H1 (cell line): Measurements from ENCODE around the gene FBXL16. TPM values are rescaled to one million over a fixed set of nuclear protein-coding genes. Genes with fewer than 3 reads are reported as not detected.

Experiments
- RAD21 ChIP-seq, 2 experiments: IDR thresholded peaks in 1 of 2; conservative IDR thresholded peaks in 1 of 2; 2 replicates each; pipeline ENCODE4 v1.6.1; 2011; ENCODE audit warnings: low read depth in 2 of 2, low read length in 2 of 2, improper control_type of control experiment in 1 of 2, inconsistent platforms in 1 of 2, mild to moderate bottlenecking in 1 of 2, moderate library complexity in 1 of 2
- RNF2 ChIP-seq: fragments of 200-900, 300-1000 bp; sonication (generic); IDR thresholded peaks from 2 replicates; pipeline ENCODE4 v1.7.1; 2016; ENCODE audit warnings: borderline replicate concordance, low read depth, mild to moderate bottlenecking, antibody characterized with exemption, low read length; ENCODE audit not compliant: poor library complexity, severe bottlenecking; ENCODE audit errors: missing control alignments
- SIRT6 ChIP-seq: IDR thresholded peaks from one replicate; pipeline ENCODE4 v1.7.1; 2012; ENCODE audit warnings: low read length, inconsistent platforms
- SP4 ChIP-seq: IDR thresholded peaks from 2 replicates; pipeline ENCODE4 v1.6.1; 2012; ENCODE audit warnings: low read length, inconsistent platforms
- YY1 ChIP-seq: IDR thresholded peaks from 2 replicates; pipeline ENCODE4 v1.6.1; 2011; ENCODE audit warnings: low read depth, mild to moderate bottlenecking, low read length
- polyA plus RNA-seq, 7 experiments: library from polyadenylated mRNA; depleted of rRNA in 3 of 7; stranded (reverse) in 5 of 7; unstranded in 2 of 7; fragments of >200 nt in 5 of 7; fragments of 200-250 nt in 2 of 7; gene quantifications; 1 replicate in 5 of 7; 2 replicates in 1 of 7; 4 replicates in 1 of 7; pipeline versions ENCODE4 v1.2.1 to v1.2.3, GENCODE V29; 2011 to 2013; ENCODE audit warnings: missing spikeins in 2 of 7, mixed read lengths in 2 of 7
- total RNA-seq: library from RNA; stranded (reverse); fragmentation: NEBNext Ultra II Directional; extraction: Animal tissue kit (Norgen Biotek cat#: 25700); gene quantifications from 2 replicates; pipeline ENCODE4 v1.2.1, GENCODE V29; 2021

The FBXL16 gene
- total and polyA plus RNA-seq, 2 of the 8 experiments (the other 6 are each of a cell fraction or from before 2014, with no cell fraction given), result 12.5 to 12.8 TPM

DNA sequence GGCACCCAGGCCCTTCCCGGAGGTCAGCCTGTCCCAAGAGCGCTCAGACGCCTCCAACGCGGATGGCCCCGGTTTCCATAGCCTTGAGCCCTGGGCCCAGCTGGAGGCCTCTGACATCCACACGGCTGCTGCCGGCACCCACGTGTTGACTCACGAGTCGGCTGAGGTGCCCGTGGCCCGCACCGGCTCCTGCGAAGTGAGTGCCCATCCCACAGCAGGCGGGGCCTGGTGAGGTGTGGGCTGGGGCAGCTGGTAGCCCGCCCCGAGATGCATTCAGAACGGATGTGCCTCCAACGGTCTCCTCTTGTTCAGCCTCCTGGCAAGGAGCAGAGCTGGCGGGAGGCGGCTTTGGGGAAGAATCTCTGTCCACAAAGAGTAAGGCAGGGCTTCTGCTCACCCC, 53.8 kb downstream of the FBXL16 start (continued):
- TF ChIP-seq SP4, result no peak
- TF ChIP-seq RAD21 (IDR thresholded peaks at IDR 0.05 in 1 of 2, conservative IDR thresholded peaks at IDR 0.05 in 1 of 2; ENCODE audit: low read depth in 2 of 2, low read length in 2 of 2), result no peak
- no peak for TF ChIP-seq SIRT6
- no peak for TF ChIP-seq RNF2
- no peak for TF ChIP-seq YY1
